NCI-H187 treated with DMSO at 0.1 percent for 48 hours (cell line): Measurements from ENCODE around the gene LHFPL5.

Experiments used
- DNase-seq: peaks from one replicate; lab custom pipeline; 2025; lab: John Stamatoyannopoulos, UW

The LHFPL5 gene

DNA sequence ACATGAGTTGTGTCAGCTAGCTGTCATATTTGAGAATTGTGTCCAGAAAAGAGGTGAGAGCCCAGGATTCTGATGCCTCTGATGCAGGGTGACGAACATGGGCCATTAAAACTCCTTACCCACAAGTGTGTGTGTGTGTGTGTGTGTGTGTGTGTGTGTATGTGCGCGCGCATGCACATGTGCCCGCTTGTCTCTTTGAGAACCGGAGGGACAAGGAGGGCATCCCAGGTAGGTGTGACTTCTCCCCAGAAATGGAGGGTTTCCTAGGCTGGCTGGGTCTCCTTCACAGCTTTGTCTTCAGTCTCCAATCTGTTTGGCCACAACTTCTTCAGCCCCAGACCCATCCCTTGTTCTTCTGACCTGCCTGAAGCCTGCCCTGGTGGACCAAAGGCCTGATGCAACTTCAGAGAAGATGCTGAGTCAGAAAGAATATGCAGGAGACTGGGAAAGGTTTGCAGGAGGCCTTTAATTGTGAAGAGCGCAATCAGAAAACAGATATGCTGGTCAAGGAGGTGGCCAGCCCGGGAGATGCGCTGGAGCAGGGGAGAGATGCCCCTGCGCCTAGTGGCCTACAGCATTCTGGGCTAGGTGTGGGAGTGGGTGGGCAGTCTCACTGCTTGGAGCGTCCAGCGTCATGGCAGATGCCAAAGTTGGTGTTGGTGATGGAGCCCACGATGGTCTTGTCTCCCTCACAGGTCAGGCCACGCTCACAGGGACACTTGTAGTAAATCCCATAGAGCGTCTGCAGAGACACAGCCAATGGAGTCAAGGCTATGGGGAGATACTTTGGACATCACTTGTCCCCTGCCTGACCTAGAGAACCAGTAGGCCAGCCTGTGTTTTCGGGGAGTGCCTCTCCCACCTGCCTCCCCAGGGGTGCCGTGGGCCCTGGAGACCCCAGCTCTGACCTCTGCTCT, 10.4 kb upstream of the LHFPL5 start:
- no peak for DNase-seq

- DNase-seq = no peak
These were observed 9.6 kb upstream of the LHFPL5 start for GRCh38 chr6:35795453-35796071.

- no peak for DNase-seq
These were observed 8.9 kb upstream of the LHFPL5 start for GRCh38 chr6:35796236-35796635.

DNA sequence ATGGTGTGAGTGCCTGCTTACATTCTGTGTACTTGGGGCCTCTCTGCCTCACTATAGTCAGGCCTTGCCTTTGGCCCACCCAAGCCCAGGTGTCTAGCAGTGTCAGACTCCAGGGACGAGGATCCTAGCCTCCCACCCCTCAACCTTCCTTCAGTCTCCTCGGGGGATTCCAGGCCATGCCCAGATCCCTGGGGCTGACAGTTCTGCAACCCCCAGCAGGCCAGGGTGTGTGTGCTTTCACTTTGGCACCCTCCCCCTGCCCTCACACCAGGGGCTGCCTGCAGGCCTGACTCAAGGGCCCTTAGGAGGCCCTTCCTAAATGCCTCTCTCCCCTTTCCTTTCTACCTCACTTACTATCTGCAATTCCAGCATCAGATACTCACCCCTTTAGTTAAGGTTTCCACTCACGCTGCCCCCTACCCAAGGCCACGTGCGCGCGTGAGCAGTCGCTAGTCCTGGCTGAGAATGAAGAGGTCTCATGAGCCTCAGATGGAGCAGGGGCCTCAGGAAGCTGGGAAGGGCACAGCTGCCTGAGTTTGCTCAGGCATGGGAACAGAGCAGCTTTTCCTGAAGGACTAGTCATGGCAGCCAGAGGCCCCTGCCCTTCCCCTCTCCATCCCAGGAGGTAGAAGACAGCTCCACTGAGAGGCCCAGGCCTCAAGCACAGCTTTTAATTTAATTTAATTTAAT, 7.2 kb upstream of the LHFPL5 start:
- no peak for DNase-seq

DNA sequence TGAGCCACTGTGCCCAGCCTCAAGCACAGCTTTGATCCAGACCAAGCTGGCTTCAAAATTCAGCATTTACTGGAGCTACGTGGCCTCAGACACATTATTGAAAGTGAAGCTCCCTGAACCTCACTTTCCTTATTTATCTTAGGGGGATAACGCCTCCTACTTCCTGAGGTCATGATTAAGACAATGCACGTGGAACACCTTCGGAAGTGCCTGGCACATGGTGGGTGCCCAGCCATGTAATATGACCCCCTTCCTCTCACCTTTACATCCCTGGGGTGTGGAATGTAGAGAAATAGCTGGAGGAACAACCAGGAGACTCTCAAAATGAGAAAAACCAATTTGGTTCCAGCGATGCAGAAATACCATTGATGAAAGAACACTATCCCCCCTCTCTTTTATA, 6.4 kb upstream of the LHFPL5 start:
- no peak for DNase-seq

DNA sequence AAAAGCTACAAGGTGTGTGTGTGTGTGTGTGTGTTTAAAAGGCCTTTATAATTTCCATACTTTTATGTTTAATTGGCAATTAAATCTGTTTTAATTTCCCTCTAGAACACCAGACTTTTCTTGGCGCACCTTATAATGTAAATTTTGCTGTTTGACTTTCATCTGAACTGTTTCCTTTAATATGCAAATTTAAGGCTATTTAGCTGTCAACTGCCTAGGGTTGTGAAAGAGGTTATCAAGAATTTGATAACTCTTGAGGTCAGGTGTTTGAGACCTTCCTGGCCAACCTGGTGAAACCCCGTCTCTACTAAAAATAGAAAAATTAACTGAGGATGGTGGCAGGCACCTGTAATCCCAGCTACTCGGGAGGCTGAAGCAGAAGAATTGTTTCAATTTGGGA, 4.0 kb upstream of the LHFPL5 start:
- no peak for DNase-seq

GRCh38 chr6:35808688-35809087, 3.5 kb downstream of the LHFPL5 start:
- DNase-seq = peak; percentile 85

DNA sequence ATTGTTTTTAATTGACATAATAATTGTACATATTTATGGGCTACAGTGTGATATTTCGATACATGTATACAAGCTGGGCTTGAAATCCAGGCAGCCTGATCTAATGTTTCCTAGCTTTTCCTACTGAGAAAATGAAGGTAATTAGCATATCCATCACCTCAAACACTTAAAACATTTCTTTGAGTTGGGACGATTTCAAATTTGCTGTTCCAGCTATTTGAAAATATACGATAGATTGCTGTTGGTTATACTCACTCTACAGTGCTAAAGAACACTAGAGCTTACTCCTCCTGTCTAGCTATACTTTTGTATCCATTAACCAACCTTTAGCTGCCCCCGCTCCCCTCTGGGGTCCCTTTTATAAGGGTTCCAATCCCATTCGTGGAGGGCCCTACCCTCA, 4.7 kb downstream of the LHFPL5 start:
- DNase-seq = no peak

- DNase-seq = no peak
These were observed 6.0 kb downstream of the LHFPL5 start for GRCh38 chr6:35810971-35811698.

GRCh38 chr6:35811699-35811995, 6.5 kb downstream of the LHFPL5 start:
- no peak for DNase-seq

- DNase-seq = no peak
These were observed 12.4 kb downstream of the LHFPL5 start for GRCh38 chr6:35817515-35817914.

GRCh38 chr6:35823601-35824000, 18.4 kb downstream of the LHFPL5 start:
- DNase-seq = no peak

DNA sequence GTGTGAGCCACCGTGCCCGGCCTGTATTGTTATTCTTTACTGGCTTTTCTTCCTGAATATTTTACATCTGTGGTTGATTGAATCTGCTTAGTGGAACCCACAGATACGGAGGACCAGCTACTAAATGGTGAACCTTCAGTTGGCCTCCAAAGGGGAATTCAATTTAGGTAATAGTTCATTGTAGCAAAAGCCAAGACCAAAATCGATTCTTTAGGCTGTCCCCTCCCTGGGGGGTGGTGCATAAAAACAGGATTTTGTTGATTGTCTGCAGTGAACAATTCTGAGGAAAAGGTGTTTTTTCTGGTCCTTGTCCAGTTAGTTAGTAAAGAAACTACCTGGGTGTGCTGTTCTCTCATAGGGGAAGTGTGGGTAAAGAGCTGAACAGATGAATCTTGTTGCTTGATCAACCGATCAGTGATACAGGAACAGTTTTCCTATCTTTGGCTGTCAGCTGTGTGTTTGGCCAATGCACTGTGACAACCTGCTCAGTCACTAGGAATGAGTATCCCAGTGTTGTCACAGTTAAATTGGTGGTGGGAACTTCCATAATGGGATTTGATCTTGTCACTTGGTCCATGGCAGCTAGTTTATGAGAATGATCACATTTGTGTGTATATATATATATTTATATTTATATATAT, 19.5 kb downstream of the LHFPL5 start:
- DNase-seq = no peak

DNA sequence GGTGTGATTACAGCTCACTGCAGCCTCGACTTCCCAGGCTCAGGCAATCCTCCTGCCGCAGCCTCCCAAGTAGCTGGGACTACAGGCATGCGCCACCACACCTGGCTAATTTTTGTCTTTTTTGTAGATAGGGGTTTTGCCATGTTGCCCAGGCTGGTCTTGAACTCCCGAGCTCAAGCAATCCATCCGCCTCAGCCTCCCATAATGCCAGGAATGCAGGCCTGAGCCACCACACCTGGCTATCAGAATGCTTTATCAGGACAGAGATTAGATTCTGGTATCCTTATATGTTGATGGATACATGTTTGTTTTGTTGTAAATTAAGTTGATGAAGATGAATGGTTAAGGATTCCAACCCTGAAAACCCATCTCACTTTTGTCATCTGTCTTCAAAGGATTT, 24.2 kb downstream of the LHFPL5 start:
- DNase-seq = no peak

DNA sequence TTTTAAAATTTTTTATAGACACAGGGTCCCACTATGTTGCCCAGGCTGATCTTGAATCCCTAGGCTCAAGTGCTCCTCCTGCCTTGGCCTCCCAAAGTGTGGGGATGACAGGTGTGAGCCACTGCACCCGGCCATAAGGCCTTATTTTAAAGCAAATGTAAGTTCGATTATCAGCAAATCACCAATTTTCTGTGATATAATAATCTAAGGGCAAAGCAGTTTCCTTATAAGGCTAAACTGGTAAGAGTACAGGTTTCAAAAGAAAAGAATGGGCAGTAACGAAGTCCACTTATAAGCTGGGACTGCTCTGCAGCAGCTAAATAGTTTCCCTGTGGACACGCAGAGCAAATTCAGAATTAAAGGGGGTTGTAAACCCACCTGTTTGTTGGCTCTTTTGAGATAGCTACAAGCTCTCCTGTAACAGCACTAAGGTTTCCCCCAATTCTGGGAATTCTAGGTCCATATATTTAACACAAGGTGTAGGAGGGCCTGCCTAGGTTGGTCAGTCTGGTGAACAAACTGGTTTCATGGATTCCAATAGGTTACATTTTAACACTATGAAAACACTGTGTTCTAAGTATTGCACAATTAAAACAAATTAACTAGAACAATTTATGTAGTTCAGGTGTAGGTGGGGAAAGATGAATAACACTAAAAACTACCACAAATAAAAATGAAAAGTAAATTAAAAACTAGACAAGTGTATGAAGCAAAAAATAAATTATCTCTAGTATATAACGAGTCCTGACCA, 26.3 kb downstream of the LHFPL5 start:
- DNase-seq = no peak

DNA sequence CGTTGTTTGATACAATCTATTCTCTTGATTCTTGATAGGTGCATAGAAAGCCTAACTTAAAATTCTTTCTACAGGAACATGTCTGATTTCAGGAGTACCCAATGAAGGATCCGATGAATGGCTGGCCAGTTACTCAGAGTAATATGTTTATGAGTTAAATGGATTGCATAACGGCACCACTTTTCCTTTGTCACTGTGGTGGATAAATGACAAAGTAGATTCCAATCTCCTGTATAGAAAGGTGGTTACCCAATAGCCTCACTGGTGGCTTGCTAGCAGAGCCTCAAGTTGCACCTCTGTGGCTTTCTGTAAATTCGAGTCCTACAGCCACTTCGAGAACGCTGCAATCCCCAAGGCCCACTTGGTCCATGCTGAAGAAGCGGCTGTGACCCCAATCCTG, 28.4 kb downstream of the LHFPL5 start:
- DNase-seq = no peak

DNA sequence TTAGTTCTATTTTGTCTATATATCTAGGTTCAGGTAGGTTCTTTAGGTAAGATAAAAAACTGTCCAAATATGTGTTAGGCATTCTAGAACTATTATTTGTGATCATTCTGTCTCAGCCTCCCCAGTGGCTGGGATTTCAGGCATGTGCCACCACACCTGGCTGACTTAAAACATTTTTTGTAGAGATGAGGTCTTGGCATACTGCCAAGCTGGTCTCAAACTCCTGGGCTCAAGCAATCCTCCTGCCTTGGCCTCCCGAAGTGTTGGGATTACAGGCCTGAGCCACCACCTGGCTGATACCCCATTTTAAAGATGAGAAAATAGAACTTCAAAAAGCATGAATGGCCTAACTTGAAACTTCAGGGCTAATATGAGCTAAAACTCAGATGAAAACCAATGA, 33.9 kb downstream of the LHFPL5 start:
- DNase-seq = no peak

DNA sequence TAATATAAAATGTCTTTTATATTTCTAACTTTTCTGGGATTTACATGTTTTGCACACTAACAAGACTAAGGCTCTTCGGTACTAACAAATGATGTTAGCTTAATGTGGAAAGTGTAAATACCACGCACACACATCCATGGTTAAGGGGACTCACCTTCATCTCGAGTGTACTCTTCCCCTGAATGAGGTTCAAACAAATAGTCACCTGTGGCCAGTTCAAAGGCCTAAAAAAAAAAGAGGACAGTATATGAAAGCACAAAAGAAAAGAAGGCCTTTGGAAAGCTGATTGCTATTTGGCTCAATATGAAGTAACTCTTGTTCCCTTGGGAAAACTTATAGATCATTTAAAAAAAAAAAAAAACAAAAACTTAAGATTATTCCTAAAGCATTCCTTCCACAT, 37.2 kb downstream of the LHFPL5 start:
- DNase-seq = no peak

GRCh38 chr6:35844290-35844689, 39.1 kb downstream of the LHFPL5 start:
- no peak for DNase-seq

- no peak for DNase-seq
These were observed 45.1 kb downstream of the LHFPL5 start for GRCh38 chr6:35850208-35850607.

DNA sequence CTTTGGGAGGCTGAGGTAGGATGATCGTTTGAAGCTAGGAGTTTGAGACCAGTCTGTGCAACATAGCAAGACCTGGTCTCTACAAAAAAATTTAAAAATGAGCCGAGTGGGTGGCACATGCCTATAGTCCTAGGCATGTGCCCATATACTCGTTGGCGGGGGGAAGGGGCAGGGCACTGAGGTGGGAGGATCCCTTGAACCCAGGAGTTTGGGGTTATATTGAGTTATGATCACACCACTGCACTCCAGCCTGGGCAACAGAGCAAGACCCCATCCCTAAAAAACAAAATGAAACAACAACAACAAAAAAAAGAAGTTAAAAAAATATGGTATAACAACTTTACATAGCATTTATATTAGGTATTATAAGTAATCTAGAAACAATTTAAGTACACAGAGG, 47.8 kb downstream of the LHFPL5 start:
- no peak for DNase-seq
